Measurements from ENCODE around the gene MTA1. TPM values are rescaled to one million over a fixed set of nuclear protein-coding genes. Genes with fewer than 3 reads are reported as not detected.
A peak's percentile ranks its signal among the peaks of the same experiment; 100 is the strongest.

MTA1 gene
- polyA plus RNA-seq, 2 of the 4 experiments (the other 2 are of a cell fraction) = 46.8 to 86.7 TPM

DNA sequence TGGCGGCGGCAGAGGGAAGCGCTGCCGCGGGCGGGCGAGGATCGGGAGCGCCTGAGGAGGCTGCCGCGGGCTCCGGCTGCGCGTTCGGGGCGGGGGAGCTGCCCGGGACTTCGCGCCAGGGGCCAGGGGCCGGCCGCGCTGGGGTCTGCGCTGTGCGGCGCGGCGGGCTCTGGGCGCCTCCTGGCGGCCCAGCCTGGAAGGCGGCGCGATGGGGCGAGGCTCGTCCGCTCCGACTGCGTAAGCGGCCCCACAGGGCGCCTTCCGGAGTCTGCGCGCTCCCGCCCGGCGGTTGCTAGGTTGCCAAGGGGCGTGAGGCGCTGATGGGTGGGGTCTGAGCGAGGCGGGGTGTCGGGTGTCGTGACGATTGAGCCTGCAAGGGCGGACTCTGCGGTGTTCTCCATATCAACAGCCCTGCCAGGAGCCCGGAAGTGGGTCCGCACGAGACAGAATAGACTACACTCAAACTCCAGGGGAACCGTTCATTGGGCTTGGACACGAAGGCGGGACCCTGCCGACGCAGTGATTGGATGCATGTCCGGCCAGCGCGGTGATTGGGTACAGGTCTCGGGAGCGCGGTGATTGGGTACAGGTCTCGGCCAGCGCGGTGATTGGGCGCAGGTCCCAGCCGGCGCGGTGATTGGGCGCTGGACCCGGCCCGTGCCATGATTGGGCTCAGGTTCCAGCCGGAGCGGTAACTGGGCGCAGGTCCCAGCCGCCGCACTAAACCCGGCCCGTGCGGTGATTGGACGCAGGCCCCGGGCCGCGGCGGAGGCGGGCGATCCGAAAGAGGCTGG, 71.1 kb downstream of the MTA1 start, which contains the start of gene TEDC1 (continued):
- TF ChIP-seq, protein P1, sequence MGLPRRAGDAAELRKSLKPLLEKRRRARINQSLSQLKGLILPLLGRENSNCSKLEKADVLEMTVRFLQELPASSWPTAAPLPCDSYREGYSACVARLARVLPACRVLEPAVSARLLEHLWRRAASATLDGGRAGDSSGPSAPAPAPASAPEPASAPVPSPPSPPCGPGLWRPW (IDR thresholded peaks at IDR 0.05) = no peak
- TF ChIP-seq POLR2A (IDR thresholded peaks at IDR 0.05; ENCODE audit: low read length) (no peak; the same call in none of the 2 replicates), KDM5A (IDR thresholded peaks at IDR 0.05) (no peak), FOSB (CRISPR knock-in tag; IDR thresholded peaks at IDR 0.05) (peak; percentile 61; the same call in 1 of the 2 replicates), RFX5 (IDR thresholded peaks at IDR 0.05) (peak; percentile 82), GATA3 (IDR thresholded peaks at IDR 0.05; ENCODE audit: borderline replicate concordance) (no peak), EHF (CRISPR knock-in tag; IDR thresholded peaks at IDR 0.05) (peak; percentile 88), PHF8 (IDR thresholded peaks at IDR 0.05; ENCODE audit: borderline replicate concordance, low read depth) (no peak), HOXA7 (CRISPR knock-in tag; IDR thresholded peaks at IDR 0.05) (peak; percentile 40; the same call in 1 of the 2 replicates), FOXS1 (CRISPR knock-in tag; IDR thresholded peaks at IDR 0.05) (peak; percentile 88)
- TF ChIP-seq, protein P2, sequence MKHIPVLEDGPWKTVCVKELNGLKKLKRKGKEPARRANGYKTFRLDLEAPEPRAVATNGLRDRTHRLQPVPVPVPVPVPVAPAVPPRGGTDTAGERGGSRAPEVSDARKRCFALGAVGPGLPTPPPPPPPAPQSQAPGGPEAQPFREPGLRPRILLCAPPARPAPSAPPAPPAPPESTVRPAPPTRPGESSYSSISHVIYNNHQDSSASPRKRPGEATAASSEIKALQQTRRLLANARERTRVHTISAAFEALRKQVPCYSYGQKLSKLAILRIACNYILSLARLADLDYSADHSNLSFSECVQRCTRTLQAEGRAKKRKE (CRISPR knock-in tag; IDR thresholded peaks at IDR 0.05; ENCODE audit: low read depth) = peak; percentile 89
- TF ChIP-seq, protein P3, sequence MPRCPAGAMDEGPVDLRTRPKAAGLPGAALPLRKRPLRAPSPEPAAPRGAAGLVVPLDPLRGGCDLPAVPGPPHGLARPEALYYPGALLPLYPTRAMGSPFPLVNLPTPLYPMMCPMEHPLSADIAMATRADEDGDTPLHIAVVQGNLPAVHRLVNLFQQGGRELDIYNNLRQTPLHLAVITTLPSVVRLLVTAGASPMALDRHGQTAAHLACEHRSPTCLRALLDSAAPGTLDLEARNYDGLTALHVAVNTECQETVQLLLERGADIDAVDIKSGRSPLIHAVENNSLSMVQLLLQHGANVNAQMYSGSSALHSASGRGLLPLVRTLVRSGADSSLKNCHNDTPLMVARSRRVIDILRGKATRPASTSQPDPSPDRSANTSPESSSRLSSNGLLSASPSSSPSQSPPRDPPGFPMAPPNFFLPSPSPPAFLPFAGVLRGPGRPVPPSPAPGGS (IDR thresholded peaks at IDR 0.05) = 0 out of 3 replicates have a peak, but pooled peaks have one; percentile 50

DNA sequence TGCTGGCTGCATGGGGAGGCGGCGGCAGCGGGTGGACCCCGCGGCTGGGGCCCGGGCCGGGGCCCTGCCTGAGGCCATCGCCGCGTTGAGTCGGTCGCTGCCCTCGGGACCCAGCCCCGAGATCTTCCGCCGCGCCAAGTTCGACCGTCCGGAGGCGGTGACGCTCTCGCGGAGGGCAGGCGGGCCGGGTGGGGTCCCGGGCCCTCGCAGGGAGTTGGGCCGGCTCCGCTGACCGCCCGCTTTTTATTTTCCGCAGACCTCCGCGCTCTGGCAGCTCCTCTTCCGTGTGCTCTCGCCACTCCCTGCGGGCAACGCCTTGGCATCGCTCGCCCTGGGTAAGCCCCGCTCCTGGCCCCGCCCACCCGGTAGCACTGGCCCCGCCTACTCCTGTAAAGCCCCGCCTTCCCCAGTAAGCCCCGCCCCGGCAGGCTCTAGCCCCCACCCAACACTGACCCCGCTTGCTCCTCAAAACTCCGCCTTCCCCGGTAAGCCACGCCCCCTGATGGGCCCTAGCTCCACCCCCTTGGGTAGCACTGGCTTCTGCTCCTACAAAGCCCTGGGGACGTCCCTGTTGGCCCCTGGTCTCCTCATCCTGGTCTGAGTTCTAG, 71.8 kb downstream of the MTA1 start:
- POLR2A ChIA-PET = interaction anchor here (0.7 to 1.8 kb wide), 4 partner anchors 10 to 898 kb away, joined by 3 to 5 read pairs (median 4); no protein-coding TSS in a partner anchor
- FAIRE-seq (no peak), DNase-seq (ENCODE audit: low read depth in 1 of 2, low spot score in 1 of 2) (peak; percentile 78 to 91), ATAC-seq (peak in 1 of 2 experiments; percentile 12; a peak in 3 of 6 replicates)
- Histone ChIP-seq H3K4me2 (peak overlapping the region; percentile 71), H3K4me3 (peak overlapping the region; percentile 74), H3K9me3 (no peaks in the 10 kb centered on the region), H3K27ac (peak overlapping the region; percentile 81 to 95), H3K4me1 (peaks cover 29% of the 10 kb centered on the region)
- WGBS (ENCODE audit: missing lambda C conversion rate) = 2% methylated on average over 14 of the region's 53 CpGs
- CTCF ChIA-PET = interaction anchor here (2.8 to 3.8 kb wide), 4 partner anchors 10 to 38 kb away, joined by 25 to 132 read pairs (median 44); no protein-coding TSS in a partner anchor
- TF ChIP-seq ZFP36 (IDR thresholded peaks at IDR 0.05; ENCODE audit: borderline replicate concordance, partially characterized antibody) (no peak), MAFK (IDR thresholded peaks at IDR 0.05; ENCODE audit: partially characterized antibody) (no peak), NR3C1 (IDR thresholded peaks at IDR 0.05) (no peak), KDM1A (IDR thresholded peaks at IDR 0.05; ENCODE audit: low read depth) (no peak; the same call in 1 of the 2 replicates), KDM5A (IDR thresholded peaks at IDR 0.05) (peak; percentile 86), SMC3 (IDR thresholded peaks at IDR 0.05) (no peak), CHD2 (IDR thresholded peaks at IDR 0.05; ENCODE audit: low read length, partially characterized antibody) (no peak), HOXA7 (CRISPR knock-in tag; IDR thresholded peaks at IDR 0.05) (no peak), MAZ (IDR thresholded peaks at IDR 0.05; ENCODE audit: borderline replicate concordance, low read depth, low read length) (no peak), ZSCAN20 (CRISPR knock-in tag; IDR thresholded peaks at IDR 0.05) (no peak), CEBPB (IDR thresholded peaks at IDR 0.05) (no peak)
- TF ChIP-seq, protein P4, sequence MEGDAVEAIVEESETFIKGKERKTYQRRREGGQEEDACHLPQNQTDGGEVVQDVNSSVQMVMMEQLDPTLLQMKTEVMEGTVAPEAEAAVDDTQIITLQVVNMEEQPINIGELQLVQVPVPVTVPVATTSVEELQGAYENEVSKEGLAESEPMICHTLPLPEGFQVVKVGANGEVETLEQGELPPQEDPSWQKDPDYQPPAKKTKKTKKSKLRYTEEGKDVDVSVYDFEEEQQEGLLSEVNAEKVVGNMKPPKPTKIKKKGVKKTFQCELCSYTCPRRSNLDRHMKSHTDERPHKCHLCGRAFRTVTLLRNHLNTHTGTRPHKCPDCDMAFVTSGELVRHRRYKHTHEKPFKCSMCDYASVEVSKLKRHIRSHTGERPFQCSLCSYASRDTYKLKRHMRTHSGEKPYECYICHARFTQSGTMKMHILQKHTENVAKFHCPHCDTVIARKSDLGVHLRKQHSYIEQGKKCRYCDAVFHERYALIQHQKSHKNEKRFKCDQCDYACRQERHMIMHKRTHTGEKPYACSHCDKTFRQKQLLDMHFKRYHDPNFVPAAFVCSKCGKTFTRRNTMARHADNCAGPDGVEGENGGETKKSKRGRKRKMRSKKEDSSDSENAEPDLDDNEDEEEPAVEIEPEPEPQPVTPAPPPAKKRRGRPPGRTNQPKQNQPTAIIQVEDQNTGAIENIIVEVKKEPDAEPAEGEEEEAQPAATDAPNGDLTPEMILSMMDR (IDR thresholded peaks at IDR 0.05) = no peak
- TF ChIP-seq, protein P5, sequence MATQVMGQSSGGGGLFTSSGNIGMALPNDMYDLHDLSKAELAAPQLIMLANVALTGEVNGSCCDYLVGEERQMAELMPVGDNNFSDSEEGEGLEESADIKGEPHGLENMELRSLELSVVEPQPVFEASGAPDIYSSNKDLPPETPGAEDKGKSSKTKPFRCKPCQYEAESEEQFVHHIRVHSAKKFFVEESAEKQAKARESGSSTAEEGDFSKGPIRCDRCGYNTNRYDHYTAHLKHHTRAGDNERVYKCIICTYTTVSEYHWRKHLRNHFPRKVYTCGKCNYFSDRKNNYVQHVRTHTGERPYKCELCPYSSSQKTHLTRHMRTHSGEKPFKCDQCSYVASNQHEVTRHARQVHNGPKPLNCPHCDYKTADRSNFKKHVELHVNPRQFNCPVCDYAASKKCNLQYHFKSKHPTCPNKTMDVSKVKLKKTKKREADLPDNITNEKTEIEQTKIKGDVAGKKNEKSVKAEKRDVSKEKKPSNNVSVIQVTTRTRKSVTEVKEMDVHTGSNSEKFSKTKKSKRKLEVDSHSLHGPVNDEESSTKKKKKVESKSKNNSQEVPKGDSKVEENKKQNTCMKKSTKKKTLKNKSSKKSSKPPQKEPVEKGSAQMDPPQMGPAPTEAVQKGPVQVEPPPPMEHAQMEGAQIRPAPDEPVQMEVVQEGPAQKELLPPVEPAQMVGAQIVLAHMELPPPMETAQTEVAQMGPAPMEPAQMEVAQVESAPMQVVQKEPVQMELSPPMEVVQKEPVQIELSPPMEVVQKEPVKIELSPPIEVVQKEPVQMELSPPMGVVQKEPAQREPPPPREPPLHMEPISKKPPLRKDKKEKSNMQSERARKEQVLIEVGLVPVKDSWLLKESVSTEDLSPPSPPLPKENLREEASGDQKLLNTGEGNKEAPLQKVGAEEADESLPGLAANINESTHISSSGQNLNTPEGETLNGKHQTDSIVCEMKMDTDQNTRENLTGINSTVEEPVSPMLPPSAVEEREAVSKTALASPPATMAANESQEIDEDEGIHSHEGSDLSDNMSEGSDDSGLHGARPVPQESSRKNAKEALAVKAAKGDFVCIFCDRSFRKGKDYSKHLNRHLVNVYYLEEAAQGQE (IDR thresholded peaks at IDR 0.05) = no peak; the same call in 1 of the 2 replicates
- TF ChIP-seq, protein P6, sequence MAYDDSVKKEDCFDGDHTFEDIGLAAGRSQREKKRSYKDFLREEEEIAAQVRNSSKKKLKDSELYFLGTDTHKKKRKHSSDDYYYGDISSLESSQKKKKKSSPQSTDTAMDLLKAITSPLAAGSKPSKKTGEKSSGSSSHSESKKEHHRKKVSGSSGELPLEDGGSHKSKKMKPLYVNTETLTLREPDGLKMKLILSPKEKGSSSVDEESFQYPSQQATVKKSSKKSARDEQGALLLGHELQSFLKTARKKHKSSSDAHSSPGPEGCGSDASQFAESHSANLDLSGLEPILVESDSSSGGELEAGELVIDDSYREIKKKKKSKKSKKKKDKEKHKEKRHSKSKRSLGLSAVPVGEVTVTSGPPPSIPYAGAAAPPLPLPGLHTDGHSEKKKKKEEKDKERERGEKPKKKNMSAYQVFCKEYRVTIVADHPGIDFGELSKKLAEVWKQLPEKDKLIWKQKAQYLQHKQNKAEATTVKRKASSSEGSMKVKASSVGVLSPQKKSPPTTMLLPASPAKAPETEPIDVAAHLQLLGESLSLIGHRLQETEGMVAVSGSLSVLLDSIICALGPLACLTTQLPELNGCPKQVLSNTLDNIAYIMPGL (CRISPR knock-in tag; IDR thresholded peaks at IDR 0.05; ENCODE audit: borderline replicate concordance) = no peak; the same call in 1 of the 2 replicates
- TF ChIP-seq, protein P7, sequence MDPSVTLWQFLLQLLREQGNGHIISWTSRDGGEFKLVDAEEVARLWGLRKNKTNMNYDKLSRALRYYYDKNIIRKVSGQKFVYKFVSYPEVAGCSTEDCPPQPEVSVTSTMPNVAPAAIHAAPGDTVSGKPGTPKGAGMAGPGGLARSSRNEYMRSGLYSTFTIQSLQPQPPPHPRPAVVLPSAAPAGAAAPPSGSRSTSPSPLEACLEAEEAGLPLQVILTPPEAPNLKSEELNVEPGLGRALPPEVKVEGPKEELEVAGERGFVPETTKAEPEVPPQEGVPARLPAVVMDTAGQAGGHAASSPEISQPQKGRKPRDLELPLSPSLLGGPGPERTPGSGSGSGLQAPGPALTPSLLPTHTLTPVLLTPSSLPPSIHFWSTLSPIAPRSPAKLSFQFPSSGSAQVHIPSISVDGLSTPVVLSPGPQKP (IDR thresholded peaks at IDR 0.05; ENCODE audit: low read depth, low read length) = no peak
